Measurements from ENCODE around the gene RBMX2. TPM values are rescaled to one million over a fixed set of nuclear protein-coding genes. Genes with fewer than 3 reads are reported as not detected.

RBMX2 gene
- total and polyA plus RNA-seq, 2 experiments from 2014 or later, result 16.1 to 48.9 TPM

- Histone ChIP-seq H3K36me3 (ENCODE audit: insufficient read depth) (no peaks in the 10 kb centered on the region), H3K4me1 (ENCODE audit: insufficient read depth) (peaks cover 8% of the 10 kb centered on the region; the same call in 1 of the 2 replicates), H3K4me3 (no peak overlapping the region), H3K79me2 (replicated peaks; ENCODE audit: insufficient read depth) (no peaks in the 10 kb centered on the region), H3K27ac (ENCODE audit: low read depth) (no peak overlapping the region), H3K27me3 (ENCODE audit: insufficient read depth) (no peaks in the 10 kb centered on the region), H3F3A (replicated peaks; ENCODE audit: low read depth) (no peaks in the 10 kb centered on the region), H2AFZ (no peak overlapping the region), H3K9me2 (ENCODE audit: insufficient read depth) (no peaks in the 10 kb centered on the region), H4K20me1 (replicated peaks; ENCODE audit: insufficient read depth) (no peaks in the 10 kb centered on the region), H3K4me2 (no peak overlapping the region)
- Mint-ChIP-seq H3K27me3 (ENCODE audit: insufficient read depth, low read depth, poor library complexity) (peaks cover 2% of the 10 kb centered on the region), H3K4me3 (no peak overlapping the region), H3K27ac (no peak overlapping the region), H3K9me3 (no peaks in the 10 kb centered on the region), H3K36me3 (ENCODE audit: low read depth) (peaks cover 26% of the 10 kb centered on the region), H3K4me1 (peaks cover 16% of the 10 kb centered on the region)
- ATAC-seq, result no peak
- TF ChIP-seq JUNB (IDR thresholded peaks at IDR 0.05; ENCODE audit: unreplicated experiment), result no peak
- no peak for TF ChIP-seq EZH2 (IDR thresholded peaks at IDR 0.05; ENCODE audit: low read depth, unreplicated experiment)
- no peak for TF ChIP-seq NANOG (IDR thresholded peaks at IDR 0.05; ENCODE audit: borderline replicate concordance)
- TF ChIP-seq ZNF462 (CRISPR knock-in tag; IDR thresholded peaks at IDR 0.05), result no peak
- TF ChIP-seq ZNF331 (CRISPR knock-in tag; IDR thresholded peaks at IDR 0.05; ENCODE audit: low read depth), result no peak
- TF ChIP-seq POLR2AphosphoS5 (IDR thresholded peaks at IDR 0.05; ENCODE audit: low read depth), result no peak
- no peak for TF ChIP-seq STAT1 (IDR thresholded peaks at IDR 0.05; ENCODE audit: unreplicated experiment)
- no peak for TF ChIP-seq CREB1 (CRISPR knock-in tag; IDR thresholded peaks at IDR 0.05; ENCODE audit: low read depth)
- TF ChIP-seq, protein P1, sequence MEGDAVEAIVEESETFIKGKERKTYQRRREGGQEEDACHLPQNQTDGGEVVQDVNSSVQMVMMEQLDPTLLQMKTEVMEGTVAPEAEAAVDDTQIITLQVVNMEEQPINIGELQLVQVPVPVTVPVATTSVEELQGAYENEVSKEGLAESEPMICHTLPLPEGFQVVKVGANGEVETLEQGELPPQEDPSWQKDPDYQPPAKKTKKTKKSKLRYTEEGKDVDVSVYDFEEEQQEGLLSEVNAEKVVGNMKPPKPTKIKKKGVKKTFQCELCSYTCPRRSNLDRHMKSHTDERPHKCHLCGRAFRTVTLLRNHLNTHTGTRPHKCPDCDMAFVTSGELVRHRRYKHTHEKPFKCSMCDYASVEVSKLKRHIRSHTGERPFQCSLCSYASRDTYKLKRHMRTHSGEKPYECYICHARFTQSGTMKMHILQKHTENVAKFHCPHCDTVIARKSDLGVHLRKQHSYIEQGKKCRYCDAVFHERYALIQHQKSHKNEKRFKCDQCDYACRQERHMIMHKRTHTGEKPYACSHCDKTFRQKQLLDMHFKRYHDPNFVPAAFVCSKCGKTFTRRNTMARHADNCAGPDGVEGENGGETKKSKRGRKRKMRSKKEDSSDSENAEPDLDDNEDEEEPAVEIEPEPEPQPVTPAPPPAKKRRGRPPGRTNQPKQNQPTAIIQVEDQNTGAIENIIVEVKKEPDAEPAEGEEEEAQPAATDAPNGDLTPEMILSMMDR (conservative IDR thresholded peaks at IDR 0.05; ENCODE audit: low read depth in 2 of 2), result no peak
- TF ChIP-seq EZH2phosphoT487 (IDR thresholded peaks at IDR 0.05; ENCODE audit: unreplicated experiment), result no peak
- TF ChIP-seq, protein P2, sequence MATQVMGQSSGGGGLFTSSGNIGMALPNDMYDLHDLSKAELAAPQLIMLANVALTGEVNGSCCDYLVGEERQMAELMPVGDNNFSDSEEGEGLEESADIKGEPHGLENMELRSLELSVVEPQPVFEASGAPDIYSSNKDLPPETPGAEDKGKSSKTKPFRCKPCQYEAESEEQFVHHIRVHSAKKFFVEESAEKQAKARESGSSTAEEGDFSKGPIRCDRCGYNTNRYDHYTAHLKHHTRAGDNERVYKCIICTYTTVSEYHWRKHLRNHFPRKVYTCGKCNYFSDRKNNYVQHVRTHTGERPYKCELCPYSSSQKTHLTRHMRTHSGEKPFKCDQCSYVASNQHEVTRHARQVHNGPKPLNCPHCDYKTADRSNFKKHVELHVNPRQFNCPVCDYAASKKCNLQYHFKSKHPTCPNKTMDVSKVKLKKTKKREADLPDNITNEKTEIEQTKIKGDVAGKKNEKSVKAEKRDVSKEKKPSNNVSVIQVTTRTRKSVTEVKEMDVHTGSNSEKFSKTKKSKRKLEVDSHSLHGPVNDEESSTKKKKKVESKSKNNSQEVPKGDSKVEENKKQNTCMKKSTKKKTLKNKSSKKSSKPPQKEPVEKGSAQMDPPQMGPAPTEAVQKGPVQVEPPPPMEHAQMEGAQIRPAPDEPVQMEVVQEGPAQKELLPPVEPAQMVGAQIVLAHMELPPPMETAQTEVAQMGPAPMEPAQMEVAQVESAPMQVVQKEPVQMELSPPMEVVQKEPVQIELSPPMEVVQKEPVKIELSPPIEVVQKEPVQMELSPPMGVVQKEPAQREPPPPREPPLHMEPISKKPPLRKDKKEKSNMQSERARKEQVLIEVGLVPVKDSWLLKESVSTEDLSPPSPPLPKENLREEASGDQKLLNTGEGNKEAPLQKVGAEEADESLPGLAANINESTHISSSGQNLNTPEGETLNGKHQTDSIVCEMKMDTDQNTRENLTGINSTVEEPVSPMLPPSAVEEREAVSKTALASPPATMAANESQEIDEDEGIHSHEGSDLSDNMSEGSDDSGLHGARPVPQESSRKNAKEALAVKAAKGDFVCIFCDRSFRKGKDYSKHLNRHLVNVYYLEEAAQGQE (IDR thresholded peaks at IDR 0.05; ENCODE audit: unreplicated experiment), result no peak
- TF ChIP-seq ETS1 (IDR thresholded peaks at IDR 0.05), result no peak
- no peak for TF ChIP-seq ZNF114 (CRISPR knock-in tag; IDR thresholded peaks at IDR 0.05)
- no peak for DNase-seq (ENCODE audit: low spot score)
These were observed 13.4 kb downstream of the RBMX2 start for GRCh38 chrX:130415201-130415600.

Measured in GM23338 (cell line).